ENCODE measurements around the gene MYH11. TPM values are rescaled to one million over a fixed set of nuclear protein-coding genes. Genes with fewer than 3 reads are reported as not detected.

MYH11 gene
- total RNA-seq, 1 experiment from 2014 or later: not detected

DNA sequence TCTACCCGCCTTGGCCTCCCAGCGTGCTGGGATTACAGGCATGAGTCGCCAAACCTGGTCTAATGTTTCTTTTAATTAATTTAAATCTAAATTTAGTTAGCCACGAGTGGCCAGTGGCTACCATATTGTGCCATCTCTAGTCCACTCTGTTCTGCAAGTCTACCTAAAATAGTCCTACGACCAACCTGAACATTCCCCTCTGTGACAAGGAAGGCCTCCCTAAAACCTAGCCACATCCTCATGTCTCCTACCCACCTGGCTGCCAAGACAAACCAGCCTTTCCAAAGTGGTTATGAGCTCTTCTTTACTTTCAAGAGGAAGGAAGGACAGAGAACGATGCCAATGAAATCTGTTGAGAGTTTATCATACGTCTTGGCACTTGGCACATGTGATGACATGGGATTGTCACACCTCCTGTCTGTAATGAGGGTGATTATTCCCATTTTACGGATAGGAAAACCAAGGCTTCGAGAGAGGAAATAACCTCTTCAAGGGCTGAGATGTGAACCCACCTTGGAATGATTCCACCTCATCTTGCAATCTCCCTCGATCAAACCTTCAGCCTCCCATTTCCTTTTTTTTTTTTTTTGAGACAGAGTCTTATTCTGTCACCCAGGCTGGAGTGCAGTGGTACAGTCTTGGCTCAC lies 19.7 kb downstream of the MYH11 start:
- no TSS peak for BruUV-seq (replicated peaks)
- H3K27me3 Mint-ChIP-seq (ENCODE audit: insufficient read depth, unreplicated experiment): no peaks in the 10 kb centered on the region
- H3K36me3 Mint-ChIP-seq (ENCODE audit: insufficient read depth, unreplicated experiment): no peaks in the 10 kb centered on the region
- ChIA-PET CTCF (interaction anchor here (1.0 kb wide), 1 partner anchor 221 kb away, joined by 3 read pairs; no protein-coding TSS in a partner anchor), POLR2A (no interaction called here)
- TF ChIP-seq, protein P1, sequence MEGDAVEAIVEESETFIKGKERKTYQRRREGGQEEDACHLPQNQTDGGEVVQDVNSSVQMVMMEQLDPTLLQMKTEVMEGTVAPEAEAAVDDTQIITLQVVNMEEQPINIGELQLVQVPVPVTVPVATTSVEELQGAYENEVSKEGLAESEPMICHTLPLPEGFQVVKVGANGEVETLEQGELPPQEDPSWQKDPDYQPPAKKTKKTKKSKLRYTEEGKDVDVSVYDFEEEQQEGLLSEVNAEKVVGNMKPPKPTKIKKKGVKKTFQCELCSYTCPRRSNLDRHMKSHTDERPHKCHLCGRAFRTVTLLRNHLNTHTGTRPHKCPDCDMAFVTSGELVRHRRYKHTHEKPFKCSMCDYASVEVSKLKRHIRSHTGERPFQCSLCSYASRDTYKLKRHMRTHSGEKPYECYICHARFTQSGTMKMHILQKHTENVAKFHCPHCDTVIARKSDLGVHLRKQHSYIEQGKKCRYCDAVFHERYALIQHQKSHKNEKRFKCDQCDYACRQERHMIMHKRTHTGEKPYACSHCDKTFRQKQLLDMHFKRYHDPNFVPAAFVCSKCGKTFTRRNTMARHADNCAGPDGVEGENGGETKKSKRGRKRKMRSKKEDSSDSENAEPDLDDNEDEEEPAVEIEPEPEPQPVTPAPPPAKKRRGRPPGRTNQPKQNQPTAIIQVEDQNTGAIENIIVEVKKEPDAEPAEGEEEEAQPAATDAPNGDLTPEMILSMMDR (IDR thresholded peaks at IDR 0.05; ENCODE audit: unreplicated experiment): no peak
- intact Hi-C loops (cut with micrococcal nuclease): no loop called here
- no peaks in the 10 kb centered on the region for H3K9me3 Mint-ChIP-seq (ENCODE audit: unreplicated experiment)
- H3K27ac Mint-ChIP-seq (ENCODE audit: low read depth, unreplicated experiment): no peak overlapping the region
- DNase-seq (ENCODE audit: unreplicated experiment): no peak
- H3K4me3 Mint-ChIP-seq (ENCODE audit: unreplicated experiment): no peak overlapping the region
- no peaks in the 10 kb centered on the region for H3K4me1 Mint-ChIP-seq (ENCODE audit: insufficient read depth, unreplicated experiment)

DNA sequence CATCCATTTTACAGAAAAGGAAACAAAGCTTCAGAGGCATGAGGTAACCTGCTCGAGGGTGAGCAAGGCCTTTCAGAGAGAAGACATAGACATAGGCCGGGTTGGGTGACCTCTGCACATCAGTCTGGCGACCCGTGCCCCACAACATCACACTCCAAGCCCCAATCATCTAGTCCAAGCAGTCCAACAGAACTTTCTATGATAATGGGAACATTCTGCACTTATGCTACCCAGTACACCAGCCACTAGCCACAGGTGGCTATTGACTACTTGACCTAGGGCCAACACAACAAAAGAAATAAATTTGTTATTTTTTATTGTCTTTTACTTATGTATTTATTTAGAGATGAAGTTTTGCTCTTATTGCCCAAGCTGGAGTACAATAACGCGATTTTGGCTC lies 20.8 kb downstream of the MYH11 start:
- H3K9me3 Mint-ChIP-seq (ENCODE audit: unreplicated experiment): no peaks in the 10 kb centered on the region
- CTCF ChIA-PET: interaction anchor here (0.7 to 1.0 kb wide), 2 partner anchors 13 to 46 kb away, joined by 3 read pairs; no protein-coding TSS in a partner anchor
- BruUV-seq (replicated peaks): no TSS peak
- no peaks in the 10 kb centered on the region for H3K36me3 Mint-ChIP-seq (ENCODE audit: insufficient read depth, unreplicated experiment)
- POLR2A ChIA-PET: no interaction called here
- H3K4me3 Mint-ChIP-seq (ENCODE audit: unreplicated experiment): no peak overlapping the region
- H3K27me3 Mint-ChIP-seq (ENCODE audit: insufficient read depth, unreplicated experiment): no peaks in the 10 kb centered on the region
- H3K4me1 Mint-ChIP-seq (ENCODE audit: insufficient read depth, unreplicated experiment): no peaks in the 10 kb centered on the region
- TF ChIP-seq, protein P1 (IDR thresholded peaks at IDR 0.05; ENCODE audit: unreplicated experiment): no peak
- intact Hi-C loops (cut with micrococcal nuclease): no loop called here
- H3K27ac Mint-ChIP-seq (ENCODE audit: low read depth, unreplicated experiment): no peak overlapping the region
- DNase-seq (ENCODE audit: unreplicated experiment): no peak

DNA sequence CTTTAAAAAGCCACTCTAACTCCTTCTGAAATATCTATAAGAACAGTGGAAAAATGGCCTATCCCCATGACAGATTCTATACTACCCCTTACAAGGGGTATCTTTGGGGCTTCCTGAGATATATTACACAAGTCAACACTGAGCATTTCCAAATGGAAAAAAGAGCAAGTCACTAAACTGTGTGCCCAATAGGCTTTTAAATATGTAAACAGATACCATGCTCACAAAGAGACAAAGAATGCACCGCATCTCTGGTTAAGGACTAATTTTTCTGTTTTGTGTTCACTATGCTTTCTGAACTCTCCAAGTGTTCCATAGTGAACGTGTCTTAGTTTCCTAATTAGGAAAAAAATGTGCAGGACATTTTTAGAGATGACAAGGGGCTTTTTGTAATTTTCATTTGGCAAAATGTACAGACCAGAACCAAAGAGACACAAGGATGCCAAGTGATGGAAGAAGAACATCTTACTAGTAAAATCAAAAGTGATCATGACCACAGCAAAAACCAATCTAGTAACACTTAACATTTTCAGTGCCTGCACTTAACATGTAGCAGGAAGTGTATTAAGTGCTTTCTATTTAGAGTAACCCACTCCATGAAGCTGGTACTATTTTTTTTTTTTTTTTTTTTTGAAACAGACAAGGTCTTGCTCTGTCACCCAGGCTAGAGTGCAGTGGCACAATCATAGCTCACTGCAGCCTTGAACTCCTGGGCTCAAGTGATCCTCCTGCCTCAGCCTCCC lies 21.5 kb downstream of the MYH11 start:
- POLR2A ChIA-PET: interaction anchor here (0.7 kb wide), 1 partner anchor 131 kb away, joined by 3 read pairs; no protein-coding TSS in a partner anchor
- DNase-seq (ENCODE audit: unreplicated experiment): no peak
- CTCF ChIA-PET: interaction anchor here (0.7 to 1.0 kb wide), 2 partner anchors 12 to 45 kb away, joined by 3 read pairs; no protein-coding TSS in a partner anchor
- no TSS peak for BruUV-seq (replicated peaks)
- Mint-ChIP-seq H3K36me3 (ENCODE audit: insufficient read depth, unreplicated experiment) (no peaks in the 10 kb centered on the region), H3K9me3 (ENCODE audit: unreplicated experiment) (no peaks in the 10 kb centered on the region), H3K4me1 (ENCODE audit: insufficient read depth, unreplicated experiment) (no peaks in the 10 kb centered on the region), H3K27ac (ENCODE audit: low read depth, unreplicated experiment) (no peak overlapping the region), H3K4me3 (ENCODE audit: unreplicated experiment) (no peak overlapping the region), H3K27me3 (ENCODE audit: insufficient read depth, unreplicated experiment) (no peaks in the 10 kb centered on the region)
- intact Hi-C loops (cut with micrococcal nuclease): no loop called here
- TF ChIP-seq, protein P1 (IDR thresholded peaks at IDR 0.05; ENCODE audit: unreplicated experiment): no peak

DNA sequence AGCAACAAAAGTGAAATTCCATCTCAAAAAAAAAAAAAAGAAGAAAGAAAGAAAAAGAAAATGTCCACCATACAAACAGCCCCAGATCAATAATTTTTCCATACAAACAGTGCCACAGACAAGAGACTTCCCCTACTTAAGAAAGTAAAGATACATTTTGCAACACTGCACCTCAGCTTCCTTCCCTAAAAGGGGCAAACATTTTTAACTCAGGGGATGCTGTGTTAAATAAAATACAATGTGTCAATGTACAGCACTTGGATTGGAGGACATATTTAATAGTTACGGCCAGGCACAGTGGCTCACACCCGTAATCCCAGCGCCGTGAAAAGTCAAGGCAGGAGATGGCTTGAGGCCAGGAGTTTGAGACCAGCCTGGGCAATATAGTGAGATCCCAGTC lies 22.3 kb downstream of the MYH11 start:
- TF ChIP-seq, protein P1 (IDR thresholded peaks at IDR 0.05; ENCODE audit: unreplicated experiment): no peak
- CTCF ChIA-PET: interaction anchor here (3.2 kb wide), 1 partner anchor 12 kb away, joined by 18 read pairs; no protein-coding TSS in a partner anchor
- no peaks in the 10 kb centered on the region for H3K27me3 Mint-ChIP-seq (ENCODE audit: insufficient read depth, unreplicated experiment)
- BruUV-seq (replicated peaks): no TSS peak
- no peak overlapping the region for H3K4me3 Mint-ChIP-seq (ENCODE audit: unreplicated experiment)
- POLR2A ChIA-PET: interaction anchor here (0.7 kb wide), 2 partner anchors 132 to 351 kb away, joined by 3 read pairs; no protein-coding TSS in a partner anchor
- no peaks in the 10 kb centered on the region for H3K4me1 Mint-ChIP-seq (ENCODE audit: insufficient read depth, unreplicated experiment)
- DNase-seq (ENCODE audit: unreplicated experiment): no peak
- no peaks in the 10 kb centered on the region for H3K36me3 Mint-ChIP-seq (ENCODE audit: insufficient read depth, unreplicated experiment)
- no peak overlapping the region for H3K27ac Mint-ChIP-seq (ENCODE audit: low read depth, unreplicated experiment)
- intact Hi-C loops (cut with micrococcal nuclease): no loop called here
- no peaks in the 10 kb centered on the region for H3K9me3 Mint-ChIP-seq (ENCODE audit: unreplicated experiment)
